Measurements from ENCODE around the gene MBOAT7. TPM values are rescaled to one million over a fixed set of nuclear protein-coding genes. Genes with fewer than 3 reads are reported as not detected.

The MBOAT7 gene
- total RNA-seq, 1 experiment from 2014 or later, result 109 TPM

GRCh38 chr19:54233941-54234340 is 44.6 kb upstream of the MBOAT7 start (continued):
- no peak for TF ChIP-seq TCF7 (CRISPR knock-in tag; IDR thresholded peaks at IDR 0.05; ENCODE audit: low read depth)
- no peak for TF ChIP-seq E2F4 (CRISPR knock-in tag; IDR thresholded peaks at IDR 0.05; ENCODE audit: borderline replicate concordance, low read depth)
- no peak for TF ChIP-seq HMGXB4 (CRISPR knock-in tag; IDR thresholded peaks at IDR 0.05)
- no peak for TF ChIP-seq FOXP4 (CRISPR knock-in tag; IDR thresholded peaks at IDR 0.05)
- no peak for TF ChIP-seq SMAD3 (CRISPR knock-in tag; IDR thresholded peaks at IDR 0.05; ENCODE audit: borderline replicate concordance)
- TF ChIP-seq ZNF396 (CRISPR knock-in tag; IDR thresholded peaks at IDR 0.05; ENCODE audit: borderline replicate concordance), result no peak
- no peak for TF ChIP-seq FOXP1 (CRISPR knock-in tag; IDR thresholded peaks at IDR 0.05; ENCODE audit: borderline replicate concordance)

GRCh38 chr19:54231077-54231931 is 41.9 kb upstream of the MBOAT7 start:
- peaks cover 18% of the 10 kb centered on the region for H3K9me3 Mint-ChIP-seq
- H3K27me3 Mint-ChIP-seq (ENCODE audit: low read depth), result peaks cover 19% of the 10 kb centered on the region
- no peak overlapping the region for H3K4me3 Mint-ChIP-seq
- no peaks in the 10 kb centered on the region; the same call in 1 of the 2 replicates for H3K36me3 Mint-ChIP-seq
- ATAC-seq (peak; percentile 96), DNase-seq (ENCODE audit: low spot score) (peak; percentile 83)
- CTCF ChIA-PET, result interaction anchor here (1.3 kb wide), 3 partner anchors 35 to 51 kb away, joined by 3 to 4 read pairs (median 3); no protein-coding TSS in a partner anchor
- POLR2A ChIA-PET, result no interaction called here
- no peaks in the 10 kb centered on the region for H3K4me1 Mint-ChIP-seq
- no peak overlapping the region for H3K27ac Mint-ChIP-seq
- no peak for TF ChIP-seq CREM (CRISPR knock-in tag; IDR thresholded peaks at IDR 0.05)
- TF ChIP-seq SMAD4 (CRISPR knock-in tag; IDR thresholded peaks at IDR 0.05), result no peak
- TF ChIP-seq GABPB1 (CRISPR knock-in tag; IDR thresholded peaks at IDR 0.05), result peak; percentile 46; the same call in 1 of the 2 replicates
- no peak for TF ChIP-seq ZNF281 (CRISPR knock-in tag; IDR thresholded peaks at IDR 0.05)
- no peak for TF ChIP-seq ATF1 (CRISPR knock-in tag; IDR thresholded peaks at IDR 0.05)
- TF ChIP-seq ZNF425 (CRISPR knock-in tag; conservative IDR thresholded peaks at IDR 0.05), result no peak
- TF ChIP-seq TEAD1 (CRISPR knock-in tag; IDR thresholded peaks at IDR 0.05), result peak; percentile 28; the same call in 1 of the 2 replicates
- TF ChIP-seq SP1 (CRISPR knock-in tag; conservative IDR thresholded peaks at IDR 0.05), result no peak
- no peak for TF ChIP-seq SMAD3 (CRISPR knock-in tag; IDR thresholded peaks at IDR 0.05; ENCODE audit: borderline replicate concordance)
- peak; percentile 58 for TF ChIP-seq CTCF (IDR thresholded peaks at IDR 0.05)
- TF ChIP-seq E2F4 (CRISPR knock-in tag; IDR thresholded peaks at IDR 0.05; ENCODE audit: borderline replicate concordance, low read depth), result no peak

All from WTC11 (cell line).